Heart left ventricle (tissue), 13 donors: ENCODE results near the gene MYL3.

Source experiments
- CTCF ChIP-seq, 12 donors: fragments of 200-600 bp; sonication (generic) in 4 of 12; IDR thresholded peaks; one replicate each; pipeline versions ENCODE4 v1.5.0 to v1.8.0; 2018 to 2022; ENCODE audit warnings: antibody characterized with exemption in 12 of 12, mild to moderate bottlenecking in 5 of 12
- POLR2A ChIP-seq, 2 donors: fragments of 450-650 bp; IDR thresholded peaks; one replicate each; pipeline ENCODE4 v1.6.1; 2017; ENCODE audit warnings: antibody characterized with exemption in 2 of 2, mild to moderate bottlenecking in 2 of 2, moderate library complexity in 2 of 2
- donor health status: ischemic (EF 13 %, LVEDD 7.1; RV severe dilation, severe dysfunction).
- donor health status: DM: no; HTN: yes; CAD: no.
- donor health status: DM: no; HTN: no; CAD: no.
- donor health status: ischemic (EF 25% LVEDD 6.9; RV normal size, moderate dysfunction).
- donor health status: ischemic (EF 25% LVEDD 5.7; RV mildly dilated, moderate dysfunction).
- donor health status: ischemic (EF 35%, LVEDD 5.7; RV mildly dilated, moderate dysfunction).
- donor health status: nonischemic (EF 11% LVEDD 7.7; RV severe dilation, severe dysfunction).
- donor health status: DM: yes; HTN: yes; CAD: no.
- donor health status: PGD.
- donor health status: ischemic (EF 29% LVEDD 5.4; RV normal size, mild dysfunction).
- donor health status: nonischemic (EF 23%, LVEDD 6.1; RV moderate dilation, normal function).

- no peak for TF ChIP-seq CTCF (IDR thresholded peaks at IDR 0.05)
- no peak for TF ChIP-seq POLR2A (IDR thresholded peaks at IDR 0.05)
Observed at GRCh38 chr3:46844397-46844796, 18.8 kb downstream of the MYL3 start.
